ENCODE data around the gene C16orf96.

Gene C16orf96

GRCh38 chr16:4601864-4602186 lies 45.7 kb downstream of the C16orf96 start:
- no peak for DNase-seq (ENCODE audit: low spot score)

DNA sequence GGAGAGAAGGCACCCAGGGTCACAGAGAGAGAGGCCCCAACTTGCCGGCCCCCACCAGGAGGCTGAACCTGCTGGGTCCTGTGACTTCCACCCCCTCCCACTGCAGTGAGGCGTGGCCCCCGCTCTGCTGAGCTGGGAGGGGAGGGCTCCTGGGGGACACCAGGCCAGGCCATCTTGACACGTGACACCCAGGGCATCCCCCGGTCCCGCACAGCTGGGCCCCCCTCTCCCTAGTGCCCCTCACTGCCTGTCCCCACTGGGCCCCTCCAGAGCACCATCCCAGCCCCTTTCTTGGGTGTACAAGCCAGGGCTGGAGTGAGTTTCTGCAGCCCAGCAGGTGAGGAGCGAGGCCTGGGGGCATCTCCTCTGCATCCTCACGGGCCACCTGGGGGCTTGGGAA lies 46.2 kb downstream of the C16orf96 start:
- DNase-seq (ENCODE audit: low spot score) = no peak

GRCh38 chr16:4603624-4604170 lies 47.6 kb downstream of the C16orf96 start:
- DNase-seq (ENCODE audit: low spot score) = no peak

GRCh38 chr16:4604401-4604800 lies 48.3 kb downstream of the C16orf96 start:
- DNase-seq (ENCODE audit: low spot score) = no peak

DNA sequence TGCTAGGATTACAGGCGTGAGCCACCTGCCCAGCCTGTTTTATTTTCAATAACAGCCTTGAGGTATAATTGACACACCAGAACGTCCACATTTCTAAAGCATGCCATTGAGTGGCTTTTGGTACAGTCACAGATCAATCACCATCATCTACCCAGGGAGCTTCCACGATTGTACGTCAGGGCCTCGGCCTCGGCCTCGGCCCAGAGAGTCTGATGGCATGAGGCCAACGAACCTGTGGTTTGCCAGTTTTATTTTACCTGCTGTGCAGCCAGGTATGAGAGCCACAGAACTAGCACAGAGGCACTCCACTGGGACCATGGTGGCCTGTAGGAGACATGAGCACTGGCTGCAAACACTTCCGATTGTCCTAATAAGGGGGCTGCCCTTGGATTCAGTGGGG lies 50.2 kb downstream of the C16orf96 start:
- no peak for DNase-seq (ENCODE audit: low spot score)

DNA sequence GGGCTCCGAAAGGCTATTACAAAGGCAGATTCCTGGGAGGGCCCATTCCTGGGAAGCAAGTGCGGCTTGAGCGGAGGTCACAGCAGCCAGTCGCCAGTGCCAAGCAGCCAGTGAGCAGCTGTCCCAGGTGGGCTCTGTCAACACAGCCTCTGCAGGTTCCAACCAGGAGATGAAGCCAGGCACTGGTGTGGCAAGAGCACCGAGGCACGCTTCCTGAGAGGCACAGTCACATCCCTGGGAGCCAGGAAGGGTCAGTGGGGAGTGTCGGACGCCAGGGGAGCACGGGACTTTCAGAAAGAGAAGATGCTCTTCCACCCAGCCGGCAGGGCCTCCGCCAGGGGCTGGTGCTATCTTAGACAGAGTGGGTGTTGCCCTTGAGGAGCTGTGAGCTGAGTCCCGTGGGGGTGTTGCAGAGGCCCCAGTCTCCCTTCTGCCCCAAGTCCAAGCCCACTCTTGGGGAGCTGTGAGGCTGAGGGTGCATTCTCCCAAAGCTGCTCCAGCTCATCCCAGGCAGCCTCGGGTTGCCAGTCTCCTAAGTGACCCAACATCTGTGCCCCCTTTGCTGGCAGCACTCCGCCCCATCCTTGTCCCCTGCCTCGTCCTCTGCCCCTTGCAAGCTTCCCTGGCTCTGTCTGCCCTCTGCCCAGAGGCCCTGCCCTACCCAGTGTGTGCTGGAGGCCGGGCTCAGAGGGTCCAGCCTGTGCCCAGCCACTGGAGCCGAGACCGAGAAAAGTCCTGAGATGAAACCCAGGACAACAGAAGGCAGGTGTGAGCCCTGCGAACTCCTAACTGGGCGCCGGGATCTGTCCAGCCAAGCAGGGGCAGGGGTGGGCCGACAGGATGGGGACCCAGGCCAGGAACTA lies 51.9 kb downstream of the C16orf96 start:
- DNase-seq (ENCODE audit: low spot score) = no peak

DNA sequence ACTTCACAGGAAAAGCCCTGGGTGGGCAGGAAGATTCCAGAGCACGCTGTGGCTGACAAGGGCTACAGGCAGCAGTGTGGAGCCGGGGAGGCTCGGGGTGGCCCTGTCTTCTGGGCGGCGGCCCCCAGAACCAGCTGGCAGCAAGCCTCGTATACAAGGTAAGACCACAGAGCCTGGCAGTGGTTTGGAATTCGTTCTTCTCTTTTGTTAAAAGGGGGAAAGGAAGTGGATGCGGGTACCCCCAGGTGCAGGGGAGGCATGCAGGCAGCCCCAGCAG lies 52.5 kb downstream of the C16orf96 start:
- no peak for DNase-seq (ENCODE audit: low spot score)

DNA sequence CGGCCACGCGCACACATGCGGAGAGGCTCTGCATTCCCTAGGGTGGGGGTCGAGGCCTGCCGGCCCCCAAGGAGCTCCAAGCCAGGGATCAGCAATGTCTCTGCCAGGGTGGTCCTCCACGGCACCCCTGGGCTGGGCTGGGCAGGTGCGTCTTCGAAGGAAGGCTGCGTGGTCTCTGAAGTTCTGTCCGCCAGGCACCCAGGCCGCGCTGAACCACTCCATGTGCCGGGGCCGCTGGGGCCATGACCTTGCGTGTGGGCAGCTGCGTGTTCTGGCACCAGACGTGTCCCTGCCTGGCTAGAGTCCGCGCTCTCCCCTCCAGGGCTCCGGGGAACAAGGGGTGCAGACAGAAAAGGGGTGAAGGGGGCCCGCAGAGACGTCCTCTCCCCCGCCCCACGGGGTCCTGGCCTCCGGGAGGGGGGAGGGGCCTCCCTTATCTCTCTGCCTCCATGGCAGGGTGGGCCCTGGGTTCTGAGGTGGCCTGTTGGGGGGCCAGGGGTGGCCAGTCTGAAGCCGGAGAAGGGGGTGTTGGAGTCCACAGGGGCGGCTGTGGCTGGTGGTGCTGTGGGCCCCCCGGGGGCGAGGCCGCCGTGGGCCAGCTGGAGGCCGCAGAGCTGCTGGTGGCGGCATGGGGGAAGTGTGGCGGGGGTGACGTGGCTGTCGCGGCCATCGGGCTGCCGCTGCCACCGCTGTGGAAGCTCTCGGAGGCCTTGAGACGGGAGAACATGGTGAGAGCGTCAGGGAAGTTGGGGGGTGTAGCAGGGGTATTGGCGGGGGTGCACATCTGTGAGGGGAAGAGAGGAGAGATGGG lies 53.3 kb downstream of the C16orf96 start:
- no peak for DNase-seq (ENCODE audit: low spot score)

- no peak for DNase-seq (ENCODE audit: low spot score)
These were observed 54.2 kb downstream of the C16orf96 start for GRCh38 chr16:4610011-4611005.

GRCh38 chr16:4611337-4612021 lies 55.3 kb downstream of the C16orf96 start:
- no peak for DNase-seq (ENCODE audit: low spot score)

DNA sequence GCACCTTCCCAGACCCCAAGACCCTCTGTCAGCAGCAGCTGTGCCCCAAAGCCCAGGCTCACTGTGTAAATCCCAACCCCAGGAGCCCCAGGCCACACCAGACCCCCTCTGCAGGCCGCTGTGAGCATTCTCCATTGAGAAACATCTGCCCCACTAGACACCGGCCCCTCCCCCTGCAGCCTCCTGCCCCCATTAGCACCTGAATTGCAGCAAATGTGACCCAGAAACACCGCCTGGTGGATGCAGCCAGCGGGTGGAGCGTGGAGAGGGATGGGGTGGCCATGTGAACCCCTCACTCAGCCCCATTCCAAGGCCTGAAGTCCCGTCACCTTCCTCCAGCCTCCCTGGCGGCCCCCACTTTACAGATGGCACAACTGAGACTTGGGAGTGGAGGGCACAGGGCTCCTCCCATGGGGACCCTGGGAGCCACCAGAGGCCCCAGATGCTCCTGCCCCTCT lies 56.4 kb downstream of the C16orf96 start:
- DNase-seq (ENCODE audit: low spot score) = no peak

GRCh38 chr16:4612977-4613635 lies 57.0 kb downstream of the C16orf96 start:
- no peak for DNase-seq (ENCODE audit: low spot score)

GRCh38 chr16:4613636-4614570 lies 57.8 kb downstream of the C16orf96 start:
- DNase-seq (ENCODE audit: low spot score) = no peak

DNA sequence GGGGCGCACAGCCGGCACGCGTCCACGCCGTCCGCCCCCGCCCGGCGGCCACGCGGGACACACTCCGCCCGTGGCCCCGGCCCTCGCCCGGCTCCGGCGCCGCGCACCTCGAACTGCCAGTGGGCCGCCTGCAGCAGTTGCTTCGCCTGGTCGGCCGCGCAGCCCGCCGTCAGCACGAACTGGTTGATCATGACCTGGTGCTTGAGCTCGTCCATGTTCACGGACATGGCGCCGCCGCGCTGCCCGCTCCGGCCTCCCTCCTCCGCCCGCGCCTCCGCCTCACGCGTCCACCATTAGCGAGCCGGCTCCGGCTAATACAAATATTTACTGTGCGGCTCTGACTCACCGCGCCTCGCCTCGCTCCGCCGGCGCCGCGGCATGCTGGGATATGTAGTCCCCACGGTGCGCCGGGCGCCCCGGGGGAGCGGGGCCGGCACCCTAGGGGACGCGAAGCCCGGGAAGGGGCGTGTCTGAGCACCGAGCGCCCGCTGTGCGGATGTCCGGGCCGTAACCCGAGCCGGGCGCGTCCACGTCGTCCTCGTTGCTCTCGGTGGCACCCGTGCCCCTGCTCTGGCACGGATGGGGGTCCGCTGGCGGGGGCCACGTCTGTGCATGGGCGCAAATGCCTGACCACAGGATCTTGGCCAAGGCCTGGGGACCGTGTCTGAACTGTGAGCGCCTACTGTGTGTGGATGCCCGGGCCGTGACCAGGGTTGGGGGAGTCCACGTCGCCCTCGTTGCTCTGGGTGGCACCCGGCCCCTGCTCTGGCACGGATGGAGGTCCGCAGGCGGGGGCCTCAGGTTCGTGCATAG lies 58.6 kb downstream of the C16orf96 start, which contains the start of gene UBALD1:
TSS of gene UBALD1 (minus strand) at position 318 of the 813 bp plus-strand sequence. CDS start at position 227, 91 bp downstream.
- peak; percentile 93 for DNase-seq (ENCODE audit: low spot score)

- no peak for DNase-seq (ENCODE audit: low spot score)
These were observed 59.4 kb downstream of the C16orf96 start for GRCh38 chr16:4615384-4616046.

DNA sequence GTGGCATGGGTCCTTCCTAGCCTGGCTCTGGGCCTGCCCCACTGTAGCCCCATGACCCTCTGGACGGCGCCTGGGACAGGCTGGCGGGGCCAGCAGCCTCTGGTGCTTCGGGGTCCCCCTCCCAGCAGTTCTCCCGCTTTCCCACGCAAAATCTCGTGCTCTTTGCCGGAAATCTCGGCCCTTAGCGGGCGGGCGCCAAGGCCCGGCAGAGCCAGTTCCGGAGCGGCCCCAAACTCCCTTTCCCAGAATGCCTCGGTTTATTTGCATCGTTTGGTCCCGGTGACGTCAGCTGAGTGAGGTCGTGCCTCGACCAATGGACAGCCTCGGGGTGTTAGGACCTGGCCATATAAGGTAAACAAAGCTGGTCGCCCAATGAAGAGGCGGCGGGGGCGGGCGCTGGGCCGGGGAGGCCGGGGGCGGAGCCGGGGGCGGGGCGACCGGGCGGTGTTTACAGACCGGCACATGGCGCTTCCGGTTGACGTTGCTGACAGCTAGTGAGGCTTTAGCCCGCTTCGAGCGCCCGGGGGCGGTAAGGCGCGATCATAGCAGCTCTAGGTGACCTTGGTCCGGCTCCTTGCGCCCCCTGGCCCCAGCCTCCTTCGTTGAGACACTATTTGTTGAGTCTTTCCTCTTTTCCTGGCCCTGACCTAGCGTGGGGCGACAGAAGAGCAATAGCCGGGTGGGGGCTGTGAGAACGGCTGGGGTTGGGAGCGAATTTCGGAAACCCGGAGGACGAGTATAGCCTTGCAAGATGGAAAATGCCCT lies 60.1 kb downstream of the C16orf96 start:
- DNase-seq (ENCODE audit: low spot score) = peak; percentile 100

DNA sequence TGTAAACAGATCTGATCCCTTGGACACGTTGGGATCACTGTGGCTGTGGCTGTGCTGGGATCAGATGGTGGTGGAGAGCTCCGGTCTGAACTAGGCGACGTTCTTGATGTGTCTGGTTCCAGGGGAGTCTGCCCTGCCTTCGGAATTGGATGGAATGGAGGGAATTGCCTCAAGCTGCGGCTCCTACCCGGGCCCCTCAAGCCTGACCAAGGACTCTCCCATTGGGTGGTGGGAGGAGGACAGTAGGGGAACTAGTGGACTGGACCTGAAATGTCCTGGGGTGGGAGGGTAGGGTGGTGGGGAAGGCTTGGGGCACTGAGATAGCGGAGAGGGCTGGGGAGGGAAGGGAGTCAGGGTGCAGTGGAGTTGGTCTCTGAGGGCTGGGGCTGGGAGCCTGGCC lies 61.7 kb downstream of the C16orf96 start:
- no peak for DNase-seq (ENCODE audit: low spot score)
